ENCODE measurements around the gene RASSF4.
"Not testable (repeated sequence)": the region's sequence is repeated elsewhere in the genome, so short reads cannot be mapped to it uniquely, and the experiment has no call there.

Gene RASSF4

DNA sequence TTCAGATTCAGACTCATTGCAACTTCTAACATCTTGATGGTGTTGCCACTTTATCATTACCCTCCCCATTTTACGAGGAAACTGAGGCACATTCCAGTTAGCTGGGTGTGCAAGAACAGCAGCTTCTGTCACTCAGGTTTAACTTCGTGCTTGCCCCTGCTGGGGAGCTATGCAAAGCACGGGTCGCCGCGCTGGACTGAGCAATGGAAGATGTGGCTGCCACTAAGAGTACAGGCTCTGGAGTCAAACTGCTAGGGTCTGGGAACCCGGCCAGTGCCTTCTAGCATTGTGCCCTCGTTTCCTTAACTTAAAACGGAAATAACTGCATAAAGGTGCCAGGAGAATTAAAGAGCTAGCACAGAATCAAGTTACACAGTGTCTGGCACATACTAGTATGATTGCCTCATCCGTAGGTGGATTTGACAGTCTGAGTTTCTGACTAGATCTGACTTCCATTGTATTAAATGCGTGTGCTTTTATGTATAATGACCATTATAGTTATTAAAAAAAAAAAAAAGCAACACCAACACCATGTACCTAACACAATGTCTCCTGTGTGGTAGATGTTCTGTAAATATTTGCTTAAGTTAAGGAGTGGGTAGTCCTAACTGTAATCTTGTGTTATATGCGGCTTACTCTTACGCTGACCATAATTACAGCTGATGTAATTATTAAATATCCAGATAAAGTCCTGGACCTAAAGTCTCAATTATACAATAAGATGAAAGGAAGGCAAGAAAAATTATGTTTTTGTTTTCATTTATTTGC lies 42.0 kb downstream of the RASSF4 start:
- no peak for TF ChIP-seq CTCF (IDR thresholded peaks at IDR 0.05)
- peak overlapping the region; percentile 78 for H3K4me3 ChIP-seq
- peak overlapping the region; percentile 85 to 98 for H3K27ac ChIP-seq
- peak; percentile 88 for DNase-seq (ENCODE audit: low spot score)

DNA sequence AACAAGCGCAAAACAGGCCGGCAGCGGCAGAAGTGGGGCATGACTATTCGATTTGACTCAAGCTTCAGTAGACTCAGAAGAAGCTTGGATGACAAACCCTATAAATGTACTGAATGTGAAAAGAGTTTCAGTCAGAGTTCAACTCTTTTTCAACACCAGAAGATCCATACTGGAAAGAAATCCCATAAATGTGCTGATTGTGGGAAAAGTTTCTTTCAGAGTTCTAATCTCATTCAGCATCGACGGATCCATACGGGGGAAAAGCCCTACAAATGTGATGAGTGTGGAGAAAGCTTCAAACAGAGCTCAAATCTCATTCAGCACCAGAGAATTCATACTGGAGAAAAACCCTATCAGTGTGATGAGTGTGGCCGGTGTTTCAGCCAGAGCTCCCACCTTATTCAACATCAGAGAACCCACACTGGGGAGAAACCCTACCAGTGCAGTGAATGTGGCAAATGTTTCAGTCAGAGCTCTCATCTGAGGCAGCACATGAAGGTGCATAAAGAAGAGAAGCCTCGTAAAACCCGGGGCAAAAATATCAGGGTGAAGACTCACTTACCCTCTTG lies 43.9 kb downstream of the RASSF4 start:
- Histone ChIP-seq H3K4me3 (no peak overlapping the region), H3K27ac (no peak overlapping the region)
- TF ChIP-seq CTCF (IDR thresholded peaks at IDR 0.05): no peak
- no peak for DNase-seq (ENCODE audit: low spot score)

DNA sequence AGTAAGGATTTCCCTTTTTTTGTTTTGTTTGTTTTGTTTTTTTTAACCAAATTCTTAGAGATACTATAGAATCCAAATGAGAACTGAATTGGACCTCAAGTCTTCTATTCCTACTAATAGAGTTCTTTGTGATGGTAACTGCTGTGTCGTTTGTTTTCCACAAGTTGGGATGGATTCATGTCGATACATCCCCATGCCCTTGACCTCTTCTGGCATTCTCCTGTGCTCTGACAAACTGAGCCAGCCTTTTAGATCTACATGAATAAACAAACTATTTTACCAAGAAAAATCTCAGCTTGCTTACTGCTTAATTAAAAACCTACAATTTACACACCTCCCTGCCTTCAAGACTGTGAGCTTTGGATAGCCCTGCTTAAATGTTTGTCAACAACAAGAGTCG lies 45.1 kb downstream of the RASSF4 start:
- DNase-seq (ENCODE audit: low spot score): no peak
- H3K27ac ChIP-seq: no peak overlapping the region
- no peak overlapping the region for H3K4me3 ChIP-seq
- TF ChIP-seq CTCF (IDR thresholded peaks at IDR 0.05): no peak

DNA sequence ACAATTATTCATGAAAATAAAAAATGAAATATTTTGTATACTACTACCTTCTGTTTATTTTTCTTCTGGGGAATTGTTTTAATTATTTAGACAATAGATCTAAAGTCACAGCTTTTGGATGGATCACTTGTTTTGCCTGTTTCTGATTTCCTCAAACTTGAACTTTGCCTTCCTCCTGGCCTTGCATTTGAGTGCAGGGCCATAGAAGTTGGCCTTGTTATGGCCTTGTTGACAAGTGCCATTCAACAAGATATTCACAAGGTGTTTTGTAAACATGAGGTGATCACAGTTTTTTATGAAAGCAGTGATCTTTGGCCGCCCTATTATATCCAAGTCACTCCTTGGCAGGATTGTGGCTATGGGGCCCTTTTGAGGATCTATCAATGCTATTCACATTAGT lies 45.7 kb downstream of the RASSF4 start:
- no peak for TF ChIP-seq CTCF (IDR thresholded peaks at IDR 0.05)
- H3K4me3 ChIP-seq: no peak overlapping the region
- no peak for DNase-seq (ENCODE audit: low spot score)
- H3K27ac ChIP-seq: no peak overlapping the region

DNA sequence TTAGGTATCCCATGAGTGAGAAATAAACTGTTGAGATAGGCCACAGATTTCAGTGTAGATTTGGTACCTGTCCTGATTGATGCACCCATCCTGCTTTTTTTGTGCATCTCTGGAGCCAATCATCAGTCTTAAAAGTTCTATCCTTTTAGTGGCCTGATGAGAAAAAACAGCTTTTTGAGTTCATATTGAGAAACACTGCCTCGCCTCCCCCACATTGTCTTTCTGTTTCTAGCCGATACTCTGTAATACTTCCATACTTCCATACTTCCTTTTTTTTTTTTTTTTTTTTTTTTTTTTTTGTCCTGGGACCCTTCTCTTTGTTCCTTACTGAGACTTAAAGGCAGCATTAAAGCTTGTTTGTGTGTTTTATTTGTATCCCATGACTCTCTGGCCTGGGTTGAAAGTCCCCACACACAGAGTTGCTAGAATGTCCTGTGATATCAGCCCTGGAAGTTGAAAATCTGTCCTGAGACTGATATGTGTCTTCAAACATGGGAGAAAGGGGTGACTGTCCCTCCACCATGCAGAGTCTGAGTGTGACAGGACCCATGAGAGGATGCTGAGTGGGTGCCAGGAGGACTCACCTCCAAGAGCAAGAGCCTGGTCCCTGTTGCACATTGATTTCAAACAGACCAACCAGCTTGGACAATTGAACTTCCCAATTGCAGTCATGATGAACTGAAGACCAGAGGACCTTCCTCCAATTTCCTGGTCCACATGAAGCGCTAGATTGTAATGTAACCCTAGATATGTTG lies 46.9 kb downstream of the RASSF4 start:
- no peak overlapping the region for H3K4me3 ChIP-seq
- H3K27ac ChIP-seq: no peak overlapping the region
- no peak for TF ChIP-seq CTCF (IDR thresholded peaks at IDR 0.05)
- no peak for DNase-seq (ENCODE audit: low spot score)

GRCh38 chr10:45008524-45009161 lies 49.0 kb downstream of the RASSF4 start:
- no peak for DNase-seq (ENCODE audit: low spot score)
- no peak overlapping the region for H3K27ac ChIP-seq
- H3K4me3 ChIP-seq: no peak overlapping the region
- TF ChIP-seq CTCF (IDR thresholded peaks at IDR 0.05): peak; percentile 58

- H3K27ac ChIP-seq; H3K4me3 ChIP-seq; DNase-seq (ENCODE audit: low spot score): not testable (repeated sequence)
Observed at GRCh38 chr10:45014557-45014956, 55.0 kb downstream of the RASSF4 start.
